ENCODE data around the gene PAN3.
A peak's percentile ranks its signal among the peaks of the same experiment; 100 is the strongest.

The PAN3 gene

GRCh38 chr13:28220166-28220565 lies 81.8 kb downstream of the PAN3 start:
- H3K27ac Mint-ChIP-seq, result peak overlapping the region; percentile 30
- no peak for DNase-seq
- CTCF ChIA-PET, result no interaction called here
- no peaks in the 10 kb centered on the region for H3K27me3 Mint-ChIP-seq
- H3K36me3 Mint-ChIP-seq, result peaks cover 10% of the 10 kb centered on the region
- H3K4me3 Mint-ChIP-seq, result no peak overlapping the region
- H3K4me1 Mint-ChIP-seq, result no peaks in the 10 kb centered on the region
- H3K9me3 Mint-ChIP-seq, result no peaks in the 10 kb centered on the region

GRCh38 chr13:28229522-28230411 lies 91.4 kb downstream of the PAN3 start:
- CTCF ChIA-PET, result no interaction called here
- Mint-ChIP-seq H3K4me3 (no peak overlapping the region), H3K27me3 (no peaks in the 10 kb centered on the region), H3K27ac (no peak overlapping the region), H3K9me3 (no peaks in the 10 kb centered on the region), H3K4me1 (no peaks in the 10 kb centered on the region), H3K36me3 (peaks cover 37% of the 10 kb centered on the region)
- DNase-seq, result no peak

GRCh38 chr13:28231642-28232041 lies 93.3 kb downstream of the PAN3 start:
- DNase-seq, result no peak
- CTCF ChIA-PET, result no interaction called here
- H3K4me1 Mint-ChIP-seq, result no peaks in the 10 kb centered on the region
- peaks cover 41% of the 10 kb centered on the region for H3K36me3 Mint-ChIP-seq
- H3K9me3 Mint-ChIP-seq, result no peaks in the 10 kb centered on the region
- no peak overlapping the region for H3K4me3 Mint-ChIP-seq
- no peaks in the 10 kb centered on the region for H3K27me3 Mint-ChIP-seq
- no peak overlapping the region for H3K27ac Mint-ChIP-seq

GRCh38 chr13:28237944-28238343 lies 99.6 kb downstream of the PAN3 start:
- Mint-ChIP-seq H3K27me3 (no peaks in the 10 kb centered on the region), H3K4me3 (no peak overlapping the region), H3K9me3 (no peaks in the 10 kb centered on the region), H3K36me3 (peaks cover 43% of the 10 kb centered on the region), H3K4me1 (no peaks in the 10 kb centered on the region), H3K27ac (peak overlapping the region; percentile 2)
- CTCF ChIA-PET, result no interaction called here
- DNase-seq, result no peak

- no peaks in the 10 kb centered on the region for H3K9me3 Mint-ChIP-seq
- H3K4me1 Mint-ChIP-seq, result no peaks in the 10 kb centered on the region
- no peaks in the 10 kb centered on the region for H3K27me3 Mint-ChIP-seq
- no peak overlapping the region for H3K27ac Mint-ChIP-seq
- peaks cover 46% of the 10 kb centered on the region for H3K36me3 Mint-ChIP-seq
- no peak for DNase-seq
- no peak overlapping the region for H3K4me3 Mint-ChIP-seq
- CTCF ChIA-PET, result interaction anchor here (0.6 to 0.7 kb wide), 2 partner anchors 12 to 22 kb away, joined by 3 read pairs; no protein-coding TSS in a partner anchor
Measured at GRCh38 chr13:28239374-28239773, 101.0 kb downstream of the PAN3 start.

GRCh38 chr13:28245465-28245864 lies 107.1 kb downstream of the PAN3 start:
- DNase-seq, result no peak
- H3K27me3 Mint-ChIP-seq, result no peaks in the 10 kb centered on the region
- H3K27ac Mint-ChIP-seq, result no peak overlapping the region
- no peak overlapping the region for H3K4me3 Mint-ChIP-seq
- no peaks in the 10 kb centered on the region for H3K9me3 Mint-ChIP-seq
- CTCF ChIA-PET, result no interaction called here
- peaks cover 23% of the 10 kb centered on the region for H3K4me1 Mint-ChIP-seq
- peaks cover 68% of the 10 kb centered on the region for H3K36me3 Mint-ChIP-seq

GRCh38 chr13:28246891-28247290 lies 108.5 kb downstream of the PAN3 start:
- no peak for DNase-seq
- peaks cover 32% of the 10 kb centered on the region for H3K4me1 Mint-ChIP-seq
- CTCF ChIA-PET, result no interaction called here
- no peak overlapping the region for H3K27ac Mint-ChIP-seq
- no peaks in the 10 kb centered on the region for H3K9me3 Mint-ChIP-seq
- no peaks in the 10 kb centered on the region for H3K27me3 Mint-ChIP-seq
- no peak overlapping the region for H3K4me3 Mint-ChIP-seq
- peaks cover 68% of the 10 kb centered on the region for H3K36me3 Mint-ChIP-seq

GRCh38 chr13:28248080-28248479 lies 109.7 kb downstream of the PAN3 start:
- Mint-ChIP-seq H3K27ac (peak overlapping the region; percentile 84), H3K9me3 (no peaks in the 10 kb centered on the region), H3K27me3 (no peaks in the 10 kb centered on the region), H3K4me3 (no peak overlapping the region), H3K4me1 (peaks cover 32% of the 10 kb centered on the region), H3K36me3 (peaks cover 63% of the 10 kb centered on the region)
- DNase-seq, result no peak
- CTCF ChIA-PET, result no interaction called here

- CTCF ChIA-PET, result no interaction called here
- Mint-ChIP-seq H3K4me3 (no peak overlapping the region), H3K27me3 (no peaks in the 10 kb centered on the region), H3K36me3 (peaks cover 50% of the 10 kb centered on the region), H3K9me3 (no peaks in the 10 kb centered on the region), H3K4me1 (peaks cover 32% of the 10 kb centered on the region), H3K27ac (no peak overlapping the region)
- no peak for DNase-seq
Measured at GRCh38 chr13:28250542-28250941, 112.2 kb downstream of the PAN3 start.

GRCh38 chr13:28251466-28251865 lies 113.1 kb downstream of the PAN3 start:
- Mint-ChIP-seq H3K27ac (peak overlapping the region; percentile 71), H3K27me3 (no peaks in the 10 kb centered on the region), H3K36me3 (peaks cover 47% of the 10 kb centered on the region), H3K4me1 (peaks cover 32% of the 10 kb centered on the region), H3K4me3 (no peak overlapping the region), H3K9me3 (no peaks in the 10 kb centered on the region)
- no peak for DNase-seq
- CTCF ChIA-PET, result no interaction called here

GRCh38 chr13:28252547-28252946 lies 114.2 kb downstream of the PAN3 start:
- Mint-ChIP-seq H3K36me3 (peaks cover 44% of the 10 kb centered on the region), H3K4me3 (no peak overlapping the region), H3K27me3 (no peaks in the 10 kb centered on the region), H3K27ac (no peak overlapping the region), H3K9me3 (no peaks in the 10 kb centered on the region), H3K4me1 (peaks cover 29% of the 10 kb centered on the region)
- CTCF ChIA-PET, result no interaction called here
- no peak for DNase-seq

GRCh38 chr13:28257305-28257704 lies 119.0 kb downstream of the PAN3 start:
- Mint-ChIP-seq H3K9me3 (no peaks in the 10 kb centered on the region), H3K27ac (no peak overlapping the region), H3K36me3 (peaks cover 32% of the 10 kb centered on the region), H3K27me3 (no peaks in the 10 kb centered on the region), H3K4me3 (no peak overlapping the region), H3K4me1 (no peaks in the 10 kb centered on the region)
- CTCF ChIA-PET, result no interaction called here
- DNase-seq, result no peak

- DNase-seq, result no peak
- no peak overlapping the region for H3K27ac Mint-ChIP-seq
- CTCF ChIA-PET, result interaction anchor here (0.7 kb wide), 1 partner anchor 210 kb away, joined by 3 read pairs; no protein-coding TSS in a partner anchor
- no peaks in the 10 kb centered on the region for H3K4me1 Mint-ChIP-seq
- peaks cover 37% of the 10 kb centered on the region for H3K36me3 Mint-ChIP-seq
- H3K9me3 Mint-ChIP-seq, result no peaks in the 10 kb centered on the region
- no peak overlapping the region for H3K4me3 Mint-ChIP-seq
- no peaks in the 10 kb centered on the region for H3K27me3 Mint-ChIP-seq
Measured at GRCh38 chr13:28258417-28258816, 120.1 kb downstream of the PAN3 start.

GRCh38 chr13:28267497-28267896 lies 129.2 kb downstream of the PAN3 start:
- CTCF ChIA-PET, result no interaction called here
- H3K36me3 Mint-ChIP-seq, result peaks cover 48% of the 10 kb centered on the region
- H3K4me3 Mint-ChIP-seq, result no peak overlapping the region
- no peaks in the 10 kb centered on the region for H3K27me3 Mint-ChIP-seq
- DNase-seq, result no peak
- H3K9me3 Mint-ChIP-seq, result no peaks in the 10 kb centered on the region
- H3K4me1 Mint-ChIP-seq, result peaks cover 10% of the 10 kb centered on the region
- no peak overlapping the region for H3K27ac Mint-ChIP-seq

- CTCF ChIA-PET, result no interaction called here
- Mint-ChIP-seq H3K9me3 (no peaks in the 10 kb centered on the region), H3K4me1 (peaks cover 10% of the 10 kb centered on the region), H3K27ac (peak overlapping the region; percentile 53), H3K36me3 (peaks cover 42% of the 10 kb centered on the region), H3K4me3 (no peak overlapping the region), H3K27me3 (no peaks in the 10 kb centered on the region)
- DNase-seq, result no peak
Measured at GRCh38 chr13:28268800-28269223, 130.5 kb downstream of the PAN3 start.

All from activated naive CD4-positive, alpha-beta T cell treated with anti-CD3 and anti-CD28 coated beads, Interleukin-2, amount 10 ng/mL, durations not matched to agents 7 days and 5 days (primary cell).